Psoas muscle (tissue), 8 donors: ENCODE measurements around the gene RALGAPA2. TPM values are rescaled to one million over a fixed set of nuclear protein-coding genes. Genes with fewer than 3 reads are reported as not detected.

Experiments used
- ATAC-seq, 4 donors: fragments of 200-7000 bp; cut with Tn5 transposase; one replicate each; pipeline ENCODE4 v1.9.1; 2020; ENCODE audit warnings: moderate library complexity in 3 of 4, mild to moderate bottlenecking in 2 of 4
- DNase-seq, 2 donors: peaks; one replicate each; pipeline ENCODE4 v3.0.0-alpha.2; 2020
- H3K27ac ChIP-seq: fragments of 200-600 bp; one replicate; pipeline ENCODE4 v1.8.0; 2022
- H3K27me3 ChIP-seq, 3 donors: fragments of 200-600 bp in 1 of 3; one replicate each; pipeline versions ENCODE4 v1.6.1 to v1.8.0; 2013 to 2022; ENCODE audit warnings: low read length in 2 of 3, mild to moderate bottlenecking in 2 of 3, moderate library complexity in 1 of 3; ENCODE audit not compliant: insufficient read depth in 3 of 3
- H3K36me3 ChIP-seq, 2 donors: fragments of 200-600 bp in 1 of 2; one replicate each; pipeline versions ENCODE4 v1.6.1 to v1.8.0; 2013 to 2022; ENCODE audit warnings: low read depth in 1 of 2, mild to moderate bottlenecking in 1 of 2, moderate library complexity in 1 of 2; ENCODE audit not compliant: insufficient read depth in 1 of 2
- H3K4me1 ChIP-seq: fragments of 200-600 bp; one replicate; pipeline ENCODE4 v1.8.0; 2022
- H3K4me3 ChIP-seq: fragments of 200-600 bp; one replicate; pipeline ENCODE4 v1.8.0; 2022; ENCODE audit warnings: mild to moderate bottlenecking
- H3K9me3 ChIP-seq: fragments of 200-600 bp; one replicate; pipeline ENCODE4 v1.8.0; 2022
- CTCF ChIP-seq: fragments of 200-600 bp; IDR thresholded peaks from one replicate; pipeline ENCODE4 v1.8.0; 2022; ENCODE audit warnings: antibody characterized with exemption
- WGBS, 3 donors: extraction: QIAGEN DNeasy Blood & Tissue Kit; methylation state at CpG; one replicate each; pipeline versions ENCODE4 v1.1.6 to v1.1.7; 2013; 5-methylcytosine and 5-hydroxymethylcytosine counted together
- intact Hi-C, 2 donors: fragments of 100-400 bp; cut with DNase I; formaldehyde crosslinking; loops; one replicate each; pipeline versions ENCODE4 v1.11.0 to v1.14.2; 2022
- polyA plus RNA-seq, 3 donors: library from polyadenylated mRNA; stranded (reverse); fragments of 200-250 nt; gene quantifications; one replicate each; pipeline ENCODE4 v1.2.3, GENCODE V29; 2013
- total RNA-seq, 4 donors: library from RNA; stranded (reverse); fragmentation: NEBNext Ultra II Directional in 2 of 4; extraction: Animal tissue kit (Norgen Biotek cat#: 25700) in 2 of 4; gene quantifications; one replicate each; pipeline versions ENCODE4 v1.2.1 to v1.2.4, GENCODE V29; 2021 to 2023
- donor health status: healthy with polysubstance abuse.
- donor health status: DM: no; HTN: no; CAD: no; lungs with moderate emphysema.
- donor health status: Bipolar disorder and iron deficiency.
- donor health status: healthy.
- donor health status: DM: yes; HTN: yes; CAD: no.
- donor health status: DM: no; HTN: no; CAD: no.
- donor health status: DM: no; HTN: no; CAD: no.
- donor health status: DM: yes; HTN: yes; CAD: no.

RALGAPA2 gene
- total and polyA plus RNA-seq, 7 donors, result 12.2 to 75.5 (median 51.1) TPM

- Histone ChIP-seq H3K27me3 (no peaks in the 10 kb centered on the region), H3K4me1 (peaks cover 48% of the 10 kb centered on the region), H3K9me3 (peaks cover 4% of the 10 kb centered on the region), H3K27ac (peak overlapping the region; percentile 92), H3K36me3 (no peaks in the 10 kb centered on the region), H3K4me3 (peak overlapping the region; percentile 55)
- DNase-seq, result peak; percentile 78 to 92
- ATAC-seq, result peak; percentile 78 to 93 (median 86)
- intact Hi-C loops, result loop anchor here (5.0 kb wide), 1 partner anchor 34 kb away; no protein-coding TSS in a partner anchor
- 2 to 6% (median 3%) methylated on average over 15 of the region's 15 CpGs for WGBS, 3 donors
- TF ChIP-seq CTCF, result no peak
Observed at GRCh38 chr20:20743511-20744169, 31.2 kb upstream of the RALGAPA2 start.

GRCh38 chr20:20741087-20742045, 28.9 kb upstream of the RALGAPA2 start:
- H3K4me1 ChIP-seq, result peaks cover 51% of the 10 kb centered on the region
- peak overlapping the region; percentile 60 for H3K27ac ChIP-seq
- H3K27me3 ChIP-seq, result no peaks in the 10 kb centered on the region
- WGBS, 3 donors, result 51 to 69% (median 53%) methylated on average over 10 of the region's 10 CpGs
- DNase-seq (no peak), ATAC-seq (peak in 1 of 4 donors; percentile 8)
- intact Hi-C loops, result loop anchor here (5.0 kb wide), 1 partner anchor 36 kb away; no protein-coding TSS in a partner anchor
- H3K4me3 ChIP-seq, result no peak overlapping the region
- no peaks in the 10 kb centered on the region for H3K9me3 ChIP-seq
- no peak for TF ChIP-seq CTCF
- no peaks in the 10 kb centered on the region for H3K36me3 ChIP-seq

GRCh38 chr20:20740541-20740940, 28.1 kb upstream of the RALGAPA2 start:
- H3K9me3 ChIP-seq, result no peaks in the 10 kb centered on the region
- H3K27me3 ChIP-seq, result no peaks in the 10 kb centered on the region
- ATAC-seq (peak in 3 of 4 donors; percentile 25 to 49 (median 48)), DNase-seq (no peak)
- no peak for TF ChIP-seq CTCF
- 54 to 67% (median 67%) methylated on average over 4 of the region's 4 CpGs for WGBS, 3 donors
- no peaks in the 10 kb centered on the region for H3K36me3 ChIP-seq
- H3K27ac ChIP-seq, result peak overlapping the region; percentile 60
- H3K4me1 ChIP-seq, result peaks cover 51% of the 10 kb centered on the region
- H3K4me3 ChIP-seq, result no peak overlapping the region
- intact Hi-C loops, result loop anchor here (5.0 kb wide), 1 partner anchor 37 kb away; no protein-coding TSS in a partner anchor

- Histone ChIP-seq H3K36me3 (no peaks in the 10 kb centered on the region), H3K27ac (no peak overlapping the region), H3K4me3 (no peak overlapping the region), H3K27me3 (no peaks in the 10 kb centered on the region), H3K4me1 (peaks cover 38% of the 10 kb centered on the region), H3K9me3 (no peaks in the 10 kb centered on the region)
- DNase-seq, result no peak
- no peak for TF ChIP-seq CTCF
- intact Hi-C loops, result no loop called here
- 10 to 20% (median 19%) methylated on average over 2 of the region's 2 CpGs for WGBS, 3 donors
- peak in 3 of 4 donors; percentile 29 to 75 (median 60) for ATAC-seq
Observed at GRCh38 chr20:20737158-20737557, 24.7 kb upstream of the RALGAPA2 start.
